Endothelial cell of umbilical vein (primary cell): Measurements from ENCODE around the gene GPR101.

Experiments
- CTCF ChIP-seq, 2 donors: IDR thresholded peaks; 1 replicate in 1 of 2; 2 replicates in 1 of 2; pipeline ENCODE4 v1.5.1; 2011; ENCODE audit warnings: low read length in 2 of 2, mild to moderate bottlenecking in 2 of 2, moderate library complexity in 2 of 2, control low read depth in 1 of 2, inconsistent platforms in 1 of 2, low read depth in 1 of 2; ENCODE audit not compliant: insufficient read depth in 1 of 2; ENCODE audit errors: extremely low read depth in 1 of 2
- POLR2AphosphoS5 ChIP-seq: IDR thresholded peaks from 2 replicates; pipeline ENCODE4 v1.6.1; 2012; ENCODE audit warnings: low read depth, mild to moderate bottlenecking, control low read depth, low read length, moderate library complexity; ENCODE audit not compliant: insufficient read depth

- no peak for TF ChIP-seq CTCF (IDR thresholded peaks at IDR 0.05; ENCODE audit: extremely low read depth in 1 of 2, insufficient read depth in 1 of 2, low read depth in 1 of 2, low read length in 2 of 2)
- TF ChIP-seq POLR2AphosphoS5: no peak
These were observed 34.8 kb downstream of the GPR101 start for GRCh38 chrX:136999024-136999423.
